ENCODE measurements around the gene PGLYRP2.
A peak's percentile ranks its signal among the peaks of the same experiment; 100 is the strongest.
"Not testable (repeated sequence)": the region's sequence is repeated elsewhere in the genome, so short reads cannot be mapped to it uniquely, and the experiment has no call there.

Gene PGLYRP2

DNA sequence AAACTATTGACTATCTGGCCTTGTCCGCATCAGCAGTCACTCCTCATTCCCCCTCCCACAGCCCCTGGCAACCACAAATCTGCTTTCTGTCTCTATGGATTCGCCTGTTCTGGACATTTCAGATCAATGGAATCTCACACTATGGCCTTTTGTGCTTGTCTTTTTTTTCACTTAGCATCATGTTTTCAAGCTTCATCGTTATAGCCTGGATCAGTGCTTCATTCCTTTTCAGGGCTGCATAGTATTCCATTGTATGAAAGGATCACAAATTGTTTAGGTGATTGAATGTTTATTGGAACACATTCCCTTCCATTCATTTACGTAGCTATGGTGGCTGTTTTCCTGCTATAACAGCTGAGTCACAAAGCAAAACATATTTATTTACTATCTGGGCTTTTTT lies 7.7 kb upstream of the PGLYRP2 start:
- DNase-seq (ENCODE audit: low read depth in 2 of 2), result no peak

GRCh38 chr19:15485768-15486167 lies 6.5 kb upstream of the PGLYRP2 start:
- DNase-seq (ENCODE audit: low read depth in 2 of 2), result not testable (repeated sequence)

GRCh38 chr19:15480996-15481395 lies 1.7 kb upstream of the PGLYRP2 start:
- not testable (repeated sequence) for DNase-seq (ENCODE audit: low read depth in 2 of 2)

DNA sequence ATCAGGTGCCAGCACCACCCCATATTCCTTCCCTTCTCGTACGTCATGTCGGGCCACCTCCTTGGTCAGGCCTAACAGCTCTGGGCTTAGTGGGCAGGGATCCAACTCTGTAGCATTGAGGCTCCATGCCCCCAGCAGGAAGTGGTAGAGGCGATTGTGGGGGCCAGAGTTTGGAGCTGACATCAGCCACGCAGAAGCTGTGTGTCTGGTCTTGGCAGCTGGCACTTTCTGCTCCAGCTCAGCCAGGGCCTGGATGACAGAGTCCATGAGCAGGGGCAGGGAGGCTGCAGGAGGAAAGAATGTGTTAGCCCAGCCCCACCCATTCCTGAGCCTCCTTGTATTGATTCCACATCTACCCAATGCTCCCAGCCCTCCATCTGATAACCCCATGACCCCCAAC lies 3.0 kb downstream of the PGLYRP2 start:
- DNase-seq (ENCODE audit: low read depth in 2 of 2), result no peak

DNA sequence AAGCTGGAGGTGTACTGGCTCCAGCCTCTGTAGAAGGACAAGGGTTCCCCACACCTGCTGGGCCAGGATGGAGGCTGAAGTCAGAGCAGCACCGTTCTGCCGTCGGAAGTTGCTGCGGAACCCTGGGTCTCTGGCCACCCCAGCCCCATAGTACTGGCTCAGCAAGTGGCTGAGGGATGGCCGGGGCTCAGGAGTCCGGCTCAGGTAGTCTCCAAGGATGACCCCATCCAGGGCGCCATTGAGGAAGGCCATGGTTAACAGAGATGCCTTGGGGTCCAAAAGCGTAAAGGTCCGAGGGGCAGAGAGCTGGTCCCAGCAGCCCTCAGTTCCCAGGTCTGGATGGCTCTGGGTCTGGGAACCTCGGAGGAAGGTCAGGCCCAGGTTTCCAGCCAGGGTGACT lies 3.7 kb downstream of the PGLYRP2 start:
- no peak for DNase-seq (ENCODE audit: low read depth in 2 of 2)

DNA sequence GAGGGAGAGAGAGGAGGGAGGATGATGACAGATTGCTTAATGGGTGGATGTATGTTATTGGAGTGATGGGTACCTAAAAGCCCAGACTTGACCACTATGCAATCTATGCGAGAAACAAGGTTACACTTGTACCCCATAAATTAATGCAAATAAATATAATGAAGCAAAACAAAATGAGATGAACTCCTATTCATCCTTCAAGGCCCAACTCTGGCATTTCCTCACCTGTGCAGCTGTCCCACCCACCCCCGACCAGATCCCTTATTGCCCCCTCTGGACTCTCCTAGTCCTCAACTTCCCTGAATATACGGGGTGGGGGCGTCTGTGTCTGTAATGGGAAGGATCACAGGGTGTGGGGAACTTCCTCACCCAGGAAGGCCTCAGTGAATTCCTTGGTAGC lies 4.1 kb downstream of the PGLYRP2 start:
- DNase-seq (ENCODE audit: low read depth in 2 of 2), result no peak

GRCh38 chr19:15473821-15474220 lies 5.5 kb downstream of the PGLYRP2 start:
- DNase-seq (ENCODE audit: low read depth in 2 of 2), result not testable (repeated sequence)

DNA sequence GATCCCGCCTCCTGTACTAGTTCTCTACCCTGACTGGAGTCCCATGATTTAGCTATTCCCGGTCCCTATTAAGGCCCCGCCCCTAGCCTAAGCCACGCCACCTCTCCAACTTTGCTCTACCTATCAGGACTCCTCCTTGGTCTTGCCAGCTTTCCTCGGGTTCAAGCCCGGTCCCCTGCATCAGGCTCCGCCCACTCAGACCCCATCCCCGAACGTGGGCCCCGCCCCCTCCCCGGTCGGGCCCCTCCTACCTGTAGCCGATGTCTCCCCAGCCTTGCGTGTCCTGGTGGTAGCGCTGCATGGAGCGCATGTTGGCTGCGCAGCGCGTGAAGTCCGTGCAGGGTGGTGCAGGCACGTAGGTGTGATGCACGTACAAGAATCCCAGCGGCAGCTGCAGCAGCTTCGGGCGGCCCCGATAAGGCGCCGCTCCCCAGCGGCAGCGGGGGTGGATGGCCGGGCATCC lies 7.6 kb downstream of the PGLYRP2 start:
- DNase-seq (ENCODE audit: low read depth in 2 of 2), result no peak

DNA sequence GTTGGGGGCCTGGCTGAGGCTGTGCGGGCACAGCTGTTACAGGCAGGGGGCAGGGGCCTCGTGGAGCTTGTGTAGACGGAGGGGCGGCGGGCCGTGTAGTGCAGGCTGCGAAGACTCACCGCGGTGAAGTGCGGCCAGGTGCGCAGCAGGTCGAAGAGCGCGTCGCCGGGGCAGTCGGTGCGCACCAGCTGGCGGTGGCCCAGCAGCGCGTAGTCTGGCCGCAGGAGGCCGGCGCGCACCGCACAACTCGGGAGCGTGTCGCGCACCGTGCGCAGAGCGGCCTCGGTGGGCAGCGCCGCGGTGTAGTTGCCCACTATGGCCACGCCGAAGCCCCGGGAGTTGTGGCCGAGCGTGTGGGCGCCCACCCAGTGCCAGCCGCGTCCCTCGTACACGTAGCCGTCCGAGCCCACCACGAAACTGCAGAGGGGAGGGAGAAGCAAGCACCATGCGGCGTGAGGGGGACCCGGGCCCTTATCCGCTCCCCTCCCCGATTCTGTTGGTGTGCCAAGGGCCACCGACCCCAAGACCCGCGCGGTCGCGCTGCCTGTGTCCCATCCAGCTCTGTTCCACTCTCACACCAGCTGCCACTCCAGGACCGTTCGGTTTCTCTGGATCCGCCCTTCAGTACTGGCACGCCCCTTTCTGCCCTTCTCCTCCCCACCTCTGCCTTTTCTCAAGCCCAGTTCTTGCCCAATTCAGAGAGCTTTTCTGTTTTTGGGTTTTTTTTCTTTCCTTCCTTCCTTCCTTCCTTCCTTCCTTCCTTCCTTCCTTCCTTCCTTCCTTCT lies 9.6 kb downstream of the PGLYRP2 start:
- no peak for DNase-seq (ENCODE audit: low read depth in 2 of 2)

DNA sequence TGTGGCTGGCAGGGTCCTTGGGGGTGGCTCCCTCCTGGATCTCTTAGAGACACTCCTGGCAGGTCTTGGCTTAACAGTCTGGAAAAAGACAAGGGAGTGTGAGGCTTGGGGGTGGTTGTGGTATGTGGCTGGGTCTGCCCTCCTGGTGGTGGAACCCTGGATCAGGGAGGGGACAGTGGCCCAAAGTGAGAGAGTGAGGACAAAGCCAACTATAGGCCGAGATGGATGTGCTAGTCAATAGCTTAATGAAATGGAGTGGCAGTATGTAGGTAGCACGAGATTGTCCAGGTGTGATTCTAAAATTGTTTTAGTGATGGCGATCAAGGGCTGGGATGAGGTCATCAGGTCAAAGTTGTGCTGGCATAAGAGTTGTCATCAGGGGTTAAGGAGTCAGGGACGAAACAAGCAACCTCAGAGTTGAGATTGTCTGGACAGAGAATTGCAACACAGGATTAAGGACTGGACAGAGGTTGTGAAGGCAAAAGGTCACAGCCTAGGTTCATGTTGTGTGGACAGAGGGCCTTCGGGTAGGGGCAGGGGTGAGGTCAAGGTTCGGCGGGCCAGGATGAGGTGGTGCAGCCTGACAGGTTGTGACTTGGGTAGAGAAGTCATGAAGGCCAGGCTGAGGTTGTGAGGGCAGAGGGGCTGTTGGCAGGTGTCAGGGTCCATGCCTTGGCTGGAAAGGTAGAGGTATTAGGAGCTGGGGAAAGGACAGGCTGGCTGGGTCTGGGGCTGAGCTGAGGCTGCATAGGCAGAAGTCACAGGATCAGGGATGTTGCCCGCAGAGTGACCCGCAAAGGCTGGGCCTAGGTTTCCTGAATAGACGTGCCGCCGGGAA lies 10.4 kb downstream of the PGLYRP2 start:
- no peak for DNase-seq (ENCODE audit: low read depth in 2 of 2)

GRCh38 chr19:15467734-15468214 lies 11.5 kb downstream of the PGLYRP2 start:
- no peak for DNase-seq (ENCODE audit: low read depth in 2 of 2)

DNA sequence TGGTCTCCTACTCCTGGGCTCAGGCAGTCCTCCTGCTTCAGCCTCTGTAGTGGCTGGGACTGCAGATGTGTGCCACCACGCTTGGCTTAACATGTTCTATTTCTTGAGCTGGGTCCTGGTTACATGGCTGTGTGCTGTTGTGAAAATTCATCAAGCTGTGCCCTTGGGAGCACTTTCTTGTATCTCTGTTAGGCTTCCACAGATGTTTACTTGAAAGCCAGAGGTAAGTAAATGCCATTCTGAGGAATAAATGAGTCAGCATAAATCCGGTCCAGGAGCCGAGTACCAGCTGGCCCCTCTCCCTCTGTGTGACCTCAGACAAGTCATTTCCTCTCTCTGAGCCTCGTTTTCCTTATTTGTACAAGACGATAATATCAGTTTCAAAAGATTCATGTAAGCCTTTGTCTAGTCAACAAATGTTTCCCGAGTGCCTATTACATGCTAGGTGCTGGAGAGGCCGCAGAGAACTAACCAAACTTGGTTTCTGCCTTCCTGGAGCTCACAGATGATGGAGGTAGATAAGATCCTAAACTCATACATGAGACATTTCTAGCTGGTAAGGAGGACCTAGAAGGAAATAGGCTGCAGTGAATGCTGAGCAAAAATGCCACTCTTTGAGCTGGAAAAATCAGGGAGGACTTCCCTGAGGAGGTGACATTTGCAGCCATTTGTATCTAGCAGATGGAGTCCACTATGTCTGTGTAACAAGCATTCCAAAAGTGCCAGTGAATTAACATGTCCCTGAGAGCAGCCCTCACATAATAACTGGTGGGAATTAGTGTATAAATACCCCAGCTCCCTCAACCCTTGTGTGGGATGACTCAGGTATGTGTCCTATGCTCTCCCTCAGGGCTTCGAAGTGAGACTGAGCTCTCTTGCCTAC lies 12.2 kb downstream of the PGLYRP2 start:
- peak in 1 of 2 donors; percentile 38 for DNase-seq (ENCODE audit: low read depth in 2 of 2)

DNA sequence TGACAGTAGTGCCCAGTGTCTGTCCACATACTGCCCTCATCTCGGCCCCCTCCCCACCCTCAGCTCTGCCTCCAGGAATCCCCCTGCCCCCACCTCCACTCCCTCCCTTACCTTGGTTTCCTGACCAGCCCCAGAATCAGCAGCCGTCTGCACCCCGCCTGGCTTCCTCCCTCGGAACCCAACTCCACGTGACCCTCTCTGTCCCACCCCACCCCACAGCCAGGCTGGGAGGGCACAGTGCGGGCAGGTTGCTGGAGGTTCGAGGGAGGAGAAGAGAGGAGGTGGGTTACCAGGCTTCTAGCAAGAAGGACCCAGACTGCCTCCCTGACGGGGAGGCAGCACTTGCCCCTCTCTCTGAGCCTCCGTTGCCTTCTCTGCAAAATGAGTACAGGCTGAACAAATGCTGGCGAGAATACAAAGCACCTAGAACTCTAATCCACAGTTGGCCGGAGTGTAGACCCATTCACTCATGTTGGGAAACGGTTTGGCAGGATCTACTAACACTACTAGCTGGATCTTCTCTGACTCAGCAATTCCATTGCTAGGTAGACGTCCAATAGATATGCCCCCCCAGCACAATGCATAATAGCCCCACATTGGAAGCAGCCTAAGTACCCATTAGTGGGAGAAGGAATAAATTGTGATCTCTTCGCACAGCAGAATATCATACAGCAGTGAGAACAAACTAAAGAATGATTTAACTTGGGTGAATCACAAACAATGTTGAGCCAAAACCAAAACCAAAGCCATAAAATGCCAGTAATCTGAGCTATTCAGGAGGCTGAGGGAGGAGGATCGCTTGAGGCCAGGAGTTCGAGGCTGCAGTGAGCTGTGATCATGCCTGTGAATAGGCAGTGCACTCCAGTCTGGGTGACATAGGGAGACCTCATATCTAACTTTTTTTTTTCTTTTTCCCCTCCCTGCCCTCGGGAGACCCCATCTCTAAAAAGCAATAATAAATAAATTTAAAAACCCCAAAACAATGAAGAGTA lies 14.6 kb downstream of the PGLYRP2 start, which contains the start of gene RASAL3:
Gene RASAL3, minus strand, starts transcription at position 151 of the 992 bp plus-strand sequence. CDS start 186 bp downstream, outside the sequence.
- DNase-seq (ENCODE audit: low read depth in 2 of 2), result peak; percentile 47 to 58

GRCh38 chr19:15463861-15464371 lies 15.4 kb downstream of the PGLYRP2 start:
- DNase-seq (ENCODE audit: low read depth in 2 of 2), result peak; percentile 54 to 62

DNA sequence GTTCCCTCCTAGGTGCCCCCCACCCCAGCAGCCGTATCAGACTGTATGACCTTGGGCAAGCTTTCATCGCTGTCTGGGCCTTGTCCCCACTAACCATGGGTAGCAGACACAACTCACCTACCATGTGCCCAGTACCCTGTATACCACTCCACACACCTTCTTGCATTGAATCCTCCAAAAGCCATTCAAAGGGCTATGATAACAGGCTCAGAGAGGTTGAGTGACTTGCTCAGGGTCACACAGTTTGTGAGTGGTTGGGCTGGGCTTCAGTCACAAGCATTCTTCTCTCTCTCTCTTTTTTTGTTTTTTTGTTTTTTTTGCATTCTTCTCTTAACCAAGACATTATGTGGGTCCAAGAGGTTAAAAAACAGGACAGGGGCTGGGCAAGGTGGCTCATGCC lies 17.6 kb downstream of the PGLYRP2 start:
- no peak for DNase-seq (ENCODE audit: low read depth in 2 of 2)

- no peak for DNase-seq (ENCODE audit: low read depth in 2 of 2)
These were observed 21.4 kb downstream of the PGLYRP2 start for GRCh38 chr19:15457701-15458484.

DNA sequence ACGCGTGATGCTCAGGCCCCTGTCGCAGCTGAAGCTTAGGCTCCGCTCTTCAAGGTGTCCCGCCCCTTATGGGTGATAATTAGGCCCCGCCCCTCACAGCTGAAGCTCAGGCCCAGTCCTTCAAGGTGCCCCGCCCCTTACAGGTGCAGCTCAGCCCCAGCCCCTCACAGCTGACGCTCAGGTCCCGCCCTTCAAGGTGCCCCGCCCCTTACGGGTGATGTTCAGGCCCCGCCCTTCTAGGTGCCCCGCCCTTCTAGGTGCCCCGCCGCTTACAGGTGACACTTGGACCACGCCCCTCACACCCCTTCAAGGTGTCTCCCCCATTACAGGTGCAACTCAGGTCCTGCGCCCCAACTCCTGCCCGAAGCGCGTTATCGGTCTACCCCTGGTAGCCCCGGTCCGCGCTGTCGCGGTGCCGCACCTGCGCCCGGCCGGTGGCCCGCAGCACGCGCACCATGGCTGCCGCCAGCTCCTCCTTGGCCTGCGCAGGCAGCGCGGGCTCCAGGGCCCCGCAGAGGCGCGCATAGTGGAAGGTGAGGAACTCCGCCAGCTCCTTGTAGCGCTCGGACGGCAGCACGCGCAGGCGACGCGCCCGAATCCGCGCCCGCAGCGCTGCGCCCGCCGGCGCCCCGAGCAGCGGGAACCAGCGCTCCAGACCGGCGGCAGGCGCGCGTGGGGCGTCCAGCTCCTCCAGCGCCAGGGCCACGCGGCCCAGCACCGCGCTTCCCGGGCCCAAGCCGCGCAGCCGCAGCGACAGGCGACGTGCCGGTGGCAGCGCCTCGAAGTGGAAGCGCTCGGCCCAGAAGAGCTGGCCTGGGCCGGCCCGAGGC lies 22.2 kb downstream of the PGLYRP2 start:
- no peak for DNase-seq (ENCODE audit: low read depth in 2 of 2)

GRCh38 chr19:15456441-15456840 lies 22.9 kb downstream of the PGLYRP2 start:
- no peak for DNase-seq (ENCODE audit: low read depth in 2 of 2)
